ENCODE results near the gene SPTLC3.

DNA sequence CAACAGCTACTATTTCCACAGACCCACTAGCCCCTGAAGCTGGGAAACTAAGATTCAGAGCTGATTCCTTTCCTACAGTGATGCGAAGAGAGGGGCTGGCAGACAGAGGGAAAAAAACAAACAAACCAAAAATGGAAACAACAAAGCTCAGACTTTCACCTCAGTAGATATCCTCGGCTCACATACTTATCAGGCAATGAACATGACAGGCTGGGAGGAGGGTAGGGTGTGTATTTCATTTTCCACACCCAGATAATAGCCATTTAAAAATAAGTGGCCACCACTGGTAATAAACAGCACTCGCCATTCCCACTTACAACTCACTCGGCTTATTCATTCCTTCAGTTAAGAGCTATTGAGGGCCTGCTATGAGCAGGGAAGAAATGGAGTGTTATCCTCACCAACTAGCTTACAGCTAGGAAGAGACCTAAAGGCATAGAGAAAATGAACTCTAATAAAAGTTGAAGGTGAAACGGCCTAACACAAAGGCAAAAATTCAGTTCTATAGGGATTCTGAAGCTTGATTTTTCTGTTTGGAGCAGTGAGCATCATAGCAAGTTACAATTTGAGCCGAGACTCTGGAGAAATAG, 32.0 kb upstream of the SPTLC3 start:
- TF ChIP-seq, protein P1, sequence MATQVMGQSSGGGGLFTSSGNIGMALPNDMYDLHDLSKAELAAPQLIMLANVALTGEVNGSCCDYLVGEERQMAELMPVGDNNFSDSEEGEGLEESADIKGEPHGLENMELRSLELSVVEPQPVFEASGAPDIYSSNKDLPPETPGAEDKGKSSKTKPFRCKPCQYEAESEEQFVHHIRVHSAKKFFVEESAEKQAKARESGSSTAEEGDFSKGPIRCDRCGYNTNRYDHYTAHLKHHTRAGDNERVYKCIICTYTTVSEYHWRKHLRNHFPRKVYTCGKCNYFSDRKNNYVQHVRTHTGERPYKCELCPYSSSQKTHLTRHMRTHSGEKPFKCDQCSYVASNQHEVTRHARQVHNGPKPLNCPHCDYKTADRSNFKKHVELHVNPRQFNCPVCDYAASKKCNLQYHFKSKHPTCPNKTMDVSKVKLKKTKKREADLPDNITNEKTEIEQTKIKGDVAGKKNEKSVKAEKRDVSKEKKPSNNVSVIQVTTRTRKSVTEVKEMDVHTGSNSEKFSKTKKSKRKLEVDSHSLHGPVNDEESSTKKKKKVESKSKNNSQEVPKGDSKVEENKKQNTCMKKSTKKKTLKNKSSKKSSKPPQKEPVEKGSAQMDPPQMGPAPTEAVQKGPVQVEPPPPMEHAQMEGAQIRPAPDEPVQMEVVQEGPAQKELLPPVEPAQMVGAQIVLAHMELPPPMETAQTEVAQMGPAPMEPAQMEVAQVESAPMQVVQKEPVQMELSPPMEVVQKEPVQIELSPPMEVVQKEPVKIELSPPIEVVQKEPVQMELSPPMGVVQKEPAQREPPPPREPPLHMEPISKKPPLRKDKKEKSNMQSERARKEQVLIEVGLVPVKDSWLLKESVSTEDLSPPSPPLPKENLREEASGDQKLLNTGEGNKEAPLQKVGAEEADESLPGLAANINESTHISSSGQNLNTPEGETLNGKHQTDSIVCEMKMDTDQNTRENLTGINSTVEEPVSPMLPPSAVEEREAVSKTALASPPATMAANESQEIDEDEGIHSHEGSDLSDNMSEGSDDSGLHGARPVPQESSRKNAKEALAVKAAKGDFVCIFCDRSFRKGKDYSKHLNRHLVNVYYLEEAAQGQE (IDR thresholded peaks at IDR 0.05; ENCODE audit: low read depth): no peak
- TF ChIP-seq EGR1 (IDR thresholded peaks at IDR 0.05) (no peak), RAD21 (IDR thresholded peaks at IDR 0.05; ENCODE audit: low read depth) (no peak), TAF1 (IDR thresholded peaks at IDR 0.05; ENCODE audit: low read depth) (no peak), FOXM1 (IDR thresholded peaks at IDR 0.05; ENCODE audit: borderline replicate concordance, low read depth) (no peak), YY1 (IDR thresholded peaks at IDR 0.05; ENCODE audit: low read depth) (no peak), TCF12 (IDR thresholded peaks at IDR 0.05; ENCODE audit: low read depth) (no peak), CREB1 (IDR thresholded peaks at IDR 0.05; ENCODE audit: low read depth) (no peak), EP300 (IDR thresholded peaks at IDR 0.05; ENCODE audit: borderline replicate concordance) (no peak), NFIC (IDR thresholded peaks at IDR 0.05) (no peak), ZBTB7A (IDR thresholded peaks at IDR 0.05; ENCODE audit: low read depth) (no peak), TEAD4 (IDR thresholded peaks at IDR 0.05) (no peak)
- TF ChIP-seq, protein P2, sequence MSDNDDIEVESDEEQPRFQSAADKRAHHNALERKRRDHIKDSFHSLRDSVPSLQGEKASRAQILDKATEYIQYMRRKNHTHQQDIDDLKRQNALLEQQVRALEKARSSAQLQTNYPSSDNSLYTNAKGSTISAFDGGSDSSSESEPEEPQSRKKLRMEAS (IDR thresholded peaks at IDR 0.05): no peak
- TF ChIP-seq, protein P3, sequence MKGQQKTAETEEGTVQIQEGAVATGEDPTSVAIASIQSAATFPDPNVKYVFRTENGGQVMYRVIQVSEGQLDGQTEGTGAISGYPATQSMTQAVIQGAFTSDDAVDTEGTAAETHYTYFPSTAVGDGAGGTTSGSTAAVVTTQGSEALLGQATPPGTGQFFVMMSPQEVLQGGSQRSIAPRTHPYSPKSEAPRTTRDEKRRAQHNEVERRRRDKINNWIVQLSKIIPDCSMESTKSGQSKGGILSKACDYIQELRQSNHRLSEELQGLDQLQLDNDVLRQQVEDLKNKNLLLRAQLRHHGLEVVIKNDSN (IDR thresholded peaks at IDR 0.05): no peak

Measured in Ishikawa (cell line).